Uterus (tissue), 2 donors: Measurements from ENCODE around the gene S100A3.

ENCODE experiments used
- POLR2A ChIP-seq, 2 donors: fragments of 450-650 bp; IDR thresholded peaks; one replicate each; pipeline ENCODE4 v1.6.1; 2016; ENCODE audit warnings: antibody characterized with exemption in 2 of 2, mild to moderate bottlenecking in 1 of 2, moderate library complexity in 1 of 2
- TF ChIP-seq, protein P1 (sequence below), 4 experiments: fragments of 200-600 bp in 2 of 4; fragments of 450-650 bp in 2 of 4; sonication (generic) in 2 of 4; IDR thresholded peaks; one replicate each; pipeline ENCODE4 v1.5.1; 2016 to 2019; ENCODE audit warnings: antibody characterized with exemption in 4 of 4, mild to moderate bottlenecking in 2 of 4, moderate library complexity in 1 of 4

DNA sequence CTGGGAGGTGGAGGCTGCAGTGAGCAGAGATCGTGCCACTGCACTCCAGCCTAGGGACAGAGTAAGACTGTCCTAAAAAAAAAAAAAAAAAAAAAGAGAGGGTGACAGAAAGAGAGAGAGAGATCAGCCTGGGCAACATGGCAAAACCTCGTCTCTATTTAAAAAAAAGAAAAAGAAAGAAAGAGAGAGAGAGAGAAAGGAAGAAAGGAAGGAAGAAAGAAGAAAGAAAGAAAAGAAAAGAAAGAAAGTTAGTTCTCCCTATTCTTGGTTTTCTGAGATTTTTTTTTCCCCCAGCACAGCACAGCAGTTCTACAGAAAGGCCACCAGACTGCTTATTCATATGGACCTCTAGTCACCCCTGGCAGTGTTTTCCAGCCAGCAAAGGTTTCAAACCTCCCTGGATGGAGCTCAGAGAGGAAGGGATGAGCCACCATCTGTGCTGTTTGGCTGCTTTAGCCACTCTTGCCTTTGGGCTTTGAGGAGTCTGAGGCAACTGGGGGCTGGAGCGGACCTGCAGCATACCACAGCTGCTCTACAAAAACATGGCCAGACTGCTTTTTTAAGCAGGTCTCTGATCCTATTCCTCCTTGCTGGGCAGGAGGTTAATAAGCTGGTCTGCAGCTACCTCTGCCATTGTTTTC, 23.9 kb downstream of the S100A3 start:
- TF ChIP-seq, protein P1, sequence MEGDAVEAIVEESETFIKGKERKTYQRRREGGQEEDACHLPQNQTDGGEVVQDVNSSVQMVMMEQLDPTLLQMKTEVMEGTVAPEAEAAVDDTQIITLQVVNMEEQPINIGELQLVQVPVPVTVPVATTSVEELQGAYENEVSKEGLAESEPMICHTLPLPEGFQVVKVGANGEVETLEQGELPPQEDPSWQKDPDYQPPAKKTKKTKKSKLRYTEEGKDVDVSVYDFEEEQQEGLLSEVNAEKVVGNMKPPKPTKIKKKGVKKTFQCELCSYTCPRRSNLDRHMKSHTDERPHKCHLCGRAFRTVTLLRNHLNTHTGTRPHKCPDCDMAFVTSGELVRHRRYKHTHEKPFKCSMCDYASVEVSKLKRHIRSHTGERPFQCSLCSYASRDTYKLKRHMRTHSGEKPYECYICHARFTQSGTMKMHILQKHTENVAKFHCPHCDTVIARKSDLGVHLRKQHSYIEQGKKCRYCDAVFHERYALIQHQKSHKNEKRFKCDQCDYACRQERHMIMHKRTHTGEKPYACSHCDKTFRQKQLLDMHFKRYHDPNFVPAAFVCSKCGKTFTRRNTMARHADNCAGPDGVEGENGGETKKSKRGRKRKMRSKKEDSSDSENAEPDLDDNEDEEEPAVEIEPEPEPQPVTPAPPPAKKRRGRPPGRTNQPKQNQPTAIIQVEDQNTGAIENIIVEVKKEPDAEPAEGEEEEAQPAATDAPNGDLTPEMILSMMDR (IDR thresholded peaks at IDR 0.05) = no peak
- no peak for TF ChIP-seq POLR2A (IDR thresholded peaks at IDR 0.05)
